SU-DHL-6 (cell line): Measurements from ENCODE around the gene TCF4.

Source experiments
- EZH2phosphoT487 ChIP-seq: fragments of 200-600 bp; sonication (generic), shearing (Covaris generic); conservative IDR thresholded peaks from 2 replicates; pipeline ENCODE4 v1.6.1; 2018; ENCODE audit warnings: mild to moderate bottlenecking, antibody characterized with exemption, low read length, moderate library complexity, mixed read lengths
- TF ChIP-seq, protein P1 (sequence below): fragments of 200-600 bp; sonication (generic); IDR thresholded peaks from one replicate; pipeline ENCODE4 v1.5.1; 2017; ENCODE audit warnings: antibody characterized with exemption, mild to moderate bottlenecking, low read length, moderate library complexity; ENCODE audit not compliant: insufficient read depth, poor library complexity, severe bottlenecking

GRCh38 chr18:55243857-55244256 lies 344.1 kb downstream of the TCF4 start:
- TF ChIP-seq, protein P1, sequence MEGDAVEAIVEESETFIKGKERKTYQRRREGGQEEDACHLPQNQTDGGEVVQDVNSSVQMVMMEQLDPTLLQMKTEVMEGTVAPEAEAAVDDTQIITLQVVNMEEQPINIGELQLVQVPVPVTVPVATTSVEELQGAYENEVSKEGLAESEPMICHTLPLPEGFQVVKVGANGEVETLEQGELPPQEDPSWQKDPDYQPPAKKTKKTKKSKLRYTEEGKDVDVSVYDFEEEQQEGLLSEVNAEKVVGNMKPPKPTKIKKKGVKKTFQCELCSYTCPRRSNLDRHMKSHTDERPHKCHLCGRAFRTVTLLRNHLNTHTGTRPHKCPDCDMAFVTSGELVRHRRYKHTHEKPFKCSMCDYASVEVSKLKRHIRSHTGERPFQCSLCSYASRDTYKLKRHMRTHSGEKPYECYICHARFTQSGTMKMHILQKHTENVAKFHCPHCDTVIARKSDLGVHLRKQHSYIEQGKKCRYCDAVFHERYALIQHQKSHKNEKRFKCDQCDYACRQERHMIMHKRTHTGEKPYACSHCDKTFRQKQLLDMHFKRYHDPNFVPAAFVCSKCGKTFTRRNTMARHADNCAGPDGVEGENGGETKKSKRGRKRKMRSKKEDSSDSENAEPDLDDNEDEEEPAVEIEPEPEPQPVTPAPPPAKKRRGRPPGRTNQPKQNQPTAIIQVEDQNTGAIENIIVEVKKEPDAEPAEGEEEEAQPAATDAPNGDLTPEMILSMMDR, result no peak
- TF ChIP-seq EZH2phosphoT487, result no peak
